Measurements from ENCODE around the gene MED8. TPM values are rescaled to one million over a fixed set of nuclear protein-coding genes. Genes with fewer than 3 reads are reported as not detected.
A peak's percentile ranks its signal among the peaks of the same experiment; 100 is the strongest.

Gene MED8
- total and polyA plus RNA-seq, 10 of the 15 experiments (the other 5 are each of a cell fraction or from before 2014, with no cell fraction given): 20.2 to 61.7 (median 39.5) TPM

DNA sequence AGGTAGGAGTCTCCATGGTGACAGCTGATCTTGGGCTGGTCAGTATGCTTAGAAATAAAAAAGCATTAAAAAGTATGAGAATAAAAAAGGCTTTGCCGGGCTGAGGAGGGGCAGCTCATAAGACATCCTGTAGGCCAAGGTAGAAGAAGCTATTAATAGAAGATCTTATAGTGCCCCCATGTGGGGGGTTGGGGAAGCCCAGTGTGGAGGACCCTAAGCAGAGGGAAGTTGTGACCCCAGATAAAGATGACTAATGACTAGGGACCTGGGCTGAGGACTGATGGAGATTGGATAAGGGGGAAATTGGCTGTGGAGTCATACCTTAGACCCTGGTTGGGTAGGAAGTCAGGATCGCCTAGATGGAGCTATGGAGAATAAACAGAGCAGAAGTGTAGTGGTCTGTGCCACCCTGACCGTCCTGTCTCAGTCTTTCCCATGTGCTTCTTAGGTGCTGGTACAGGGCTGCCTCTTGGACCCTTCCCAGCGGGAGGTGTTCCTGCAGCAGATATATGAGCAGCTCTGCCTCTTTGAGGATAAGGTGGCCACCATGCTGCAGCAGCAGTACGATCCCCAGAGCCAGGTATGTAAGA is 25.1 kb upstream of the MED8 start:
- RAD21 ChIA-PET (ENCODE audit: unreplicated experiment): interaction anchor here (1.0 to 5.4 kb wide), 14 partner anchors 24 to 500 kb away, joined by 3 to 52 read pairs (median 5); partner anchors contain the start of gene CDC20
- H3K4me1 ChIP-seq (ENCODE audit: control insufficient read depth, insufficient read depth, low read length): peaks cover 7% of the 10 kb centered on the region
- H3K4me2 ChIP-seq (ENCODE audit: control insufficient read depth, insufficient read depth): no peak overlapping the region
- H3K9me3 ChIP-seq (replicated peaks; ENCODE audit: control insufficient read depth, insufficient read depth, low read length): no peaks in the 10 kb centered on the region
- H3K79me2 ChIP-seq (ENCODE audit: control insufficient read depth, insufficient read depth, low read length): no peaks in the 10 kb centered on the region
- H3K27ac ChIP-seq (ENCODE audit: control insufficient read depth, insufficient read depth): no peak overlapping the region
- 71% methylated on average over 4 of the region's 5 CpGs for WGBS (ENCODE audit: insufficient coverage, insufficient replicate concordance, low lambda C conversion rate, missing lambda C conversion rate)
- H3K9ac ChIP-seq (ENCODE audit: control insufficient read depth, insufficient read depth, low read length): no peak overlapping the region
- no peak for DNase-seq (ENCODE audit: low read depth, low spot score)
- H3K27me3 ChIP-seq (replicated peaks in 1 of 2; ENCODE audit: control insufficient read depth in 2 of 2, insufficient read depth in 2 of 2, low read length in 1 of 2): no peaks in the 10 kb centered on the region
- no peak overlapping the region for H3K4me3 ChIP-seq
- POLR2A ChIA-PET: interaction anchor here (0.5 to 1.8 kb wide), 3 partner anchors 46 to 340 kb away, joined by 4 to 8 read pairs (median 5); no protein-coding TSS in a partner anchor
- no peak overlapping the region for H2AFZ ChIP-seq (ENCODE audit: control insufficient read depth, low read depth, low read length)
- BruUV-seq (replicated peaks): no TSS peak
- intact Hi-C loops (cut with micrococcal nuclease; ENCODE audit: unreplicated experiment) (loop anchor here (1.0 to 5.0 kb wide), 2 partner anchors 187 to 342 kb away; no protein-coding TSS in a partner anchor), in situ Hi-C loops (cut with MboI) (loop anchor here (5.0 kb wide), 1 partner anchor 187 kb away; no protein-coding TSS in a partner anchor)
- H3K36me3 ChIP-seq (ENCODE audit: control insufficient read depth in 2 of 2, insufficient read depth in 2 of 2, low read length in 1 of 2): peaks cover 0 to 4% of the 10 kb centered on the region in 2 experiments; a peak in 3 of 4 replicates
- CTCF ChIA-PET: interaction anchor here (0.6 to 6.2 kb wide), 26 partner anchors 8 to 636 kb away, joined by 3 to 89 read pairs (median 4); partner anchors contain the start of genes CFAP57, EBNA1BP2, HYI and MED8
- ATAC-seq: peak; percentile 90
- no peak for FAIRE-seq
- no peaks in the 10 kb centered on the region for H4K20me1 ChIP-seq (ENCODE audit: control insufficient read depth, insufficient read depth)
- SMC1A ChIA-PET (ENCODE audit: uncharacterized antibody, unreplicated experiment): interaction anchor here (0.6 to 5.5 kb wide), 19 partner anchors 15 to 502 kb away, joined by 3 to 70 read pairs (median 3); partner anchors contain the start of genes CDC20, HYI, MED8 and SZT2
- TF ChIP-seq, protein P1, sequence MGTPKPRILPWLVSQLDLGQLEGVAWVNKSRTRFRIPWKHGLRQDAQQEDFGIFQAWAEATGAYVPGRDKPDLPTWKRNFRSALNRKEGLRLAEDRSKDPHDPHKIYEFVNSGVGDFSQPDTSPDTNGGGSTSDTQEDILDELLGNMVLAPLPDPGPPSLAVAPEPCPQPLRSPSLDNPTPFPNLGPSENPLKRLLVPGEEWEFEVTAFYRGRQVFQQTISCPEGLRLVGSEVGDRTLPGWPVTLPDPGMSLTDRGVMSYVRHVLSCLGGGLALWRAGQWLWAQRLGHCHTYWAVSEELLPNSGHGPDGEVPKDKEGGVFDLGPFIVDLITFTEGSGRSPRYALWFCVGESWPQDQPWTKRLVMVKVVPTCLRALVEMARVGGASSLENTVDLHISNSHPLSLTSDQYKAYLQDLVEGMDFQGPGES (IDR thresholded peaks at IDR 0.05): no peak
- TF ChIP-seq TARDBP (IDR thresholded peaks at IDR 0.05; ENCODE audit: borderline replicate concordance) (no peak), MYC (IDR thresholded peaks at IDR 0.05; ENCODE audit: insufficient read depth, insufficient read length, insufficient replicate concordance, low read length, severe bottlenecking) (no peak), BACH1 (IDR thresholded peaks at IDR 0.05; ENCODE audit: borderline replicate concordance) (no peak), ZNF274 (IDR thresholded peaks at IDR 0.05; ENCODE audit: insufficient read depth, insufficient read length) (no peak), WRNIP1 (IDR thresholded peaks at IDR 0.05; ENCODE audit: borderline replicate concordance, low read depth, low read length) (no peak), JUND (IDR thresholded peaks at IDR 0.05; ENCODE audit: low read depth, low read length) (no peak), MEF2A (IDR thresholded peaks at IDR 0.05; ENCODE audit: insufficient read depth, low read depth, low read length) (0 out of 2 replicates have a peak, but pooled peaks have one; percentile 39), IRF4 (IDR thresholded peaks at IDR 0.05; ENCODE audit: low read depth, low read length) (no peak), POLR2AphosphoS2 (IDR thresholded peaks at IDR 0.05; ENCODE audit: low read depth, low read length) (no peak), SIX5 (IDR thresholded peaks at IDR 0.05; ENCODE audit: low read depth, low read length, severe bottlenecking) (no peak), MXI1 (IDR thresholded peaks at IDR 0.05; ENCODE audit: low read depth, low read length) (no peak), ATF7 (IDR thresholded peaks at IDR 0.05; ENCODE audit: low read depth) (no peak), ZZZ3 (IDR thresholded peaks at IDR 0.05; ENCODE audit: control insufficient read depth, insufficient read length, low read depth) (no peak)
- TF ChIP-seq, protein P2, sequence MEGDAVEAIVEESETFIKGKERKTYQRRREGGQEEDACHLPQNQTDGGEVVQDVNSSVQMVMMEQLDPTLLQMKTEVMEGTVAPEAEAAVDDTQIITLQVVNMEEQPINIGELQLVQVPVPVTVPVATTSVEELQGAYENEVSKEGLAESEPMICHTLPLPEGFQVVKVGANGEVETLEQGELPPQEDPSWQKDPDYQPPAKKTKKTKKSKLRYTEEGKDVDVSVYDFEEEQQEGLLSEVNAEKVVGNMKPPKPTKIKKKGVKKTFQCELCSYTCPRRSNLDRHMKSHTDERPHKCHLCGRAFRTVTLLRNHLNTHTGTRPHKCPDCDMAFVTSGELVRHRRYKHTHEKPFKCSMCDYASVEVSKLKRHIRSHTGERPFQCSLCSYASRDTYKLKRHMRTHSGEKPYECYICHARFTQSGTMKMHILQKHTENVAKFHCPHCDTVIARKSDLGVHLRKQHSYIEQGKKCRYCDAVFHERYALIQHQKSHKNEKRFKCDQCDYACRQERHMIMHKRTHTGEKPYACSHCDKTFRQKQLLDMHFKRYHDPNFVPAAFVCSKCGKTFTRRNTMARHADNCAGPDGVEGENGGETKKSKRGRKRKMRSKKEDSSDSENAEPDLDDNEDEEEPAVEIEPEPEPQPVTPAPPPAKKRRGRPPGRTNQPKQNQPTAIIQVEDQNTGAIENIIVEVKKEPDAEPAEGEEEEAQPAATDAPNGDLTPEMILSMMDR (IDR thresholded peaks at IDR 0.05 in 2 of 3, conservative IDR thresholded peaks at IDR 0.05 in 1 of 3; ENCODE audit: control insufficient read depth in 2 of 3, extremely low read depth in 1 of 3, insufficient read depth in 1 of 3, low read depth in 3 of 3, low read length in 3 of 3): peak; percentile 54 to 57 (median 55)
- TF ChIP-seq, protein P3, sequence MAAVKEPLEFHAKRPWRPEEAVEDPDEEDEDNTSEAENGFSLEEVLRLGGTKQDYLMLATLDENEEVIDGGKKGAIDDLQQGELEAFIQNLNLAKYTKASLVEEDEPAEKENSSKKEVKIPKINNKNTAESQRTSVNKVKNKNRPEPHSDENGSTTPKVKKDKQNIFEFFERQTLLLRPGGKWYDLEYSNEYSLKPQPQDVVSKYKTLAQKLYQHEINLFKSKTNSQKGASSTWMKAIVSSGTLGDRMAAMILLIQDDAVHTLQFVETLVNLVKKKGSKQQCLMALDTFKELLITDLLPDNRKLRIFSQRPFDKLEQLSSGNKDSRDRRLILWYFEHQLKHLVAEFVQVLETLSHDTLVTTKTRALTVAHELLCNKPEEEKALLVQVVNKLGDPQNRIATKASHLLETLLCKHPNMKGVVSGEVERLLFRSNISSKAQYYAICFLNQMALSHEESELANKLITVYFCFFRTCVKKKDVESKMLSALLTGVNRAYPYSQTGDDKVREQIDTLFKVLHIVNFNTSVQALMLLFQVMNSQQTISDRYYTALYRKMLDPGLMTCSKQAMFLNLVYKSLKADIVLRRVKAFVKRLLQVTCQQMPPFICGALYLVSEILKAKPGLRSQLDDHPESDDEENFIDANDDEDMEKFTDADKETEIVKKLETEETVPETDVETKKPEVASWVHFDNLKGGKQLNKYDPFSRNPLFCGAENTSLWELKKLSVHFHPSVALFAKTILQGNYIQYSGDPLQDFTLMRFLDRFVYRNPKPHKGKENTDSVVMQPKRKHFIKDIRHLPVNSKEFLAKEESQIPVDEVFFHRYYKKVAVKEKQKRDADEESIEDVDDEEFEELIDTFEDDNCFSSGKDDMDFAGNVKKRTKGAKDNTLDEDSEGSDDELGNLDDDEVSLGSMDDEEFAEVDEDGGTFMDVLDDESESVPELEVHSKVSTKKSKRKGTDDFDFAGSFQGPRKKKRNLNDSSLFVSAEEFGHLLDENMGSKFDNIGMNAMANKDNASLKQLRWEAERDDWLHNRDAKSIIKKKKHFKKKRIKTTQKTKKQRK (IDR thresholded peaks at IDR 0.05; ENCODE audit: low read depth, low read length): no peak
